Osteocyte (in vitro differentiated cells): Measurements from ENCODE around the gene CHST13. TPM values are rescaled to one million over a fixed set of nuclear protein-coding genes. Genes with fewer than 3 reads are reported as not detected.

Experiments used
- DNase-seq: peaks from one replicate; pipeline ENCODE4 v3.0.0; 2021; ENCODE audit warnings: mixed read lengths; ENCODE audit not compliant: unreplicated experiment; ENCODE audit errors: extremely low spot score
- H3K27ac Mint-ChIP-seq: one replicate; pipeline ENCODE4 v1.8.0; 2021; ENCODE audit warnings: mild to moderate bottlenecking, mixed read lengths; ENCODE audit not compliant: unreplicated experiment
- H3K27me3 Mint-ChIP-seq: one replicate; pipeline ENCODE4 v1.8.0; 2021; ENCODE audit warnings: mixed read lengths; ENCODE audit not compliant: unreplicated experiment
- H3K36me3 Mint-ChIP-seq: one replicate; pipeline ENCODE4 v1.8.0; 2021; ENCODE audit warnings: mixed read lengths; ENCODE audit not compliant: unreplicated experiment
- H3K4me1 Mint-ChIP-seq: one replicate; pipeline ENCODE4 v1.8.0; 2021; ENCODE audit warnings: mixed read lengths; ENCODE audit not compliant: unreplicated experiment
- H3K4me3 Mint-ChIP-seq: one replicate; pipeline ENCODE4 v1.8.0; 2021; ENCODE audit warnings: mild to moderate bottlenecking, moderate library complexity, mixed read lengths; ENCODE audit not compliant: unreplicated experiment
- H3K9me3 Mint-ChIP-seq: one replicate; pipeline ENCODE4 v1.8.0; 2021; ENCODE audit warnings: mixed read lengths; ENCODE audit not compliant: unreplicated experiment
- CTCF ChIP-seq: fragments of 200-600 bp; sonication (generic); IDR thresholded peaks from 2 replicates; pipeline ENCODE4 v1.5.0; 2021; ENCODE audit warnings: antibody characterized with exemption, mild to moderate bottlenecking, moderate library complexity
- total RNA-seq: library from RNA; stranded (reverse); gene quantifications from 2 replicates; pipeline ENCODE4 v1.2.1, GENCODE V29; 2021

The CHST13 gene
- total RNA-seq, 1 donor from 2014 or later, result not detected

GRCh38 chr3:126539558-126540250 lies 15.7 kb downstream of the CHST13 start:
- TF ChIP-seq CTCF, result no peak
- Mint-ChIP-seq H3K27ac (peak overlapping the region; percentile 61), H3K9me3 (peaks cover 4% of the 10 kb centered on the region), H3K4me1 (peaks cover 20% of the 10 kb centered on the region), H3K27me3 (peaks cover 13% of the 10 kb centered on the region), H3K4me3 (no peak overlapping the region), H3K36me3 (no peaks in the 10 kb centered on the region)
- DNase-seq, result peak; percentile 32

- DNase-seq, result peak; percentile 76
- peaks cover 20% of the 10 kb centered on the region for H3K4me1 Mint-ChIP-seq
- H3K9me3 Mint-ChIP-seq, result peaks cover 4% of the 10 kb centered on the region
- H3K4me3 Mint-ChIP-seq, result no peak overlapping the region
- no peak for TF ChIP-seq CTCF
- no peaks in the 10 kb centered on the region for H3K36me3 Mint-ChIP-seq
- H3K27ac Mint-ChIP-seq, result peak overlapping the region; percentile 61
- H3K27me3 Mint-ChIP-seq, result peaks cover 6% of the 10 kb centered on the region
Observed at GRCh38 chr3:126540342-126540849, 16.4 kb downstream of the CHST13 start.

GRCh38 chr3:126540951-126541627 lies 17.1 kb downstream of the CHST13 start:
- no peak overlapping the region for H3K4me3 Mint-ChIP-seq
- DNase-seq, result peak; percentile 60
- peaks cover 4% of the 10 kb centered on the region for H3K9me3 Mint-ChIP-seq
- no peaks in the 10 kb centered on the region for H3K36me3 Mint-ChIP-seq
- H3K4me1 Mint-ChIP-seq, result peaks cover 20% of the 10 kb centered on the region
- peaks cover 5% of the 10 kb centered on the region for H3K27me3 Mint-ChIP-seq
- TF ChIP-seq CTCF, result no peak
- H3K27ac Mint-ChIP-seq, result no peak overlapping the region

GRCh38 chr3:126541628-126542339 lies 17.8 kb downstream of the CHST13 start:
- H3K36me3 Mint-ChIP-seq, result no peaks in the 10 kb centered on the region
- peaks cover 4% of the 10 kb centered on the region for H3K9me3 Mint-ChIP-seq
- TF ChIP-seq CTCF, result no peak
- H3K27ac Mint-ChIP-seq, result no peak overlapping the region
- peak; percentile 83 for DNase-seq
- peaks cover 6% of the 10 kb centered on the region for H3K27me3 Mint-ChIP-seq
- H3K4me1 Mint-ChIP-seq, result peaks cover 20% of the 10 kb centered on the region
- H3K4me3 Mint-ChIP-seq, result no peak overlapping the region
